Measurements from ENCODE around the gene UBL4A.
A peak's percentile ranks its signal among the peaks of the same experiment; 100 is the strongest.

- TF ChIP-seq CTCF (IDR thresholded peaks at IDR 0.05) = no peak
- TF ChIP-seq POLR2A (IDR thresholded peaks at IDR 0.05) = peak; percentile 13 to 88
Observed at GRCh38 chrX:154458116-154458953, 28.1 kb downstream of the UBL4A start, which contains the start of gene PLXNA3.

Measured in thyroid gland (tissue), 4 donors.